ENCODE measurements around the gene LHFPL5.

- TF ChIP-seq CTCF (conservative IDR thresholded peaks at IDR 0.05; ENCODE audit: low read depth in 2 of 2) (no peak), REST (IDR thresholded peaks at IDR 0.05; ENCODE audit: unreplicated experiment) (no peak), POLR2AphosphoS5 (IDR thresholded peaks at IDR 0.05; ENCODE audit: low read depth) (no peak), EZH2phosphoT487 (IDR thresholded peaks at IDR 0.05; ENCODE audit: unreplicated experiment) (no peak), CREB1 (CRISPR knock-in tag; IDR thresholded peaks at IDR 0.05; ENCODE audit: low read depth) (no peak), EZH2 (IDR thresholded peaks at IDR 0.05; ENCODE audit: low read depth, unreplicated experiment) (no peak)
These were observed 23.9 kb upstream of the LHFPL5 start for GRCh38 chr6:35781290-35781689.
